Omental fat pad (tissue), 4 donors: ENCODE data around the gene ARHGAP8. TPM values are rescaled to one million over a fixed set of nuclear protein-coding genes. Genes with fewer than 3 reads are reported as not detected.

Experiments
- ATAC-seq: fragments of 150-250 bp; one replicate; pipeline ENCODE4 v1.9.1; 2016; ENCODE audit warnings: mild to moderate bottlenecking, moderate library complexity; ENCODE audit not compliant: low FRiP score
- DNase-seq: peaks from one replicate; pipeline ENCODE4 v3.0.0-alpha.2; 2019; ENCODE audit warnings: low spot score
- total RNA-seq, 4 donors: library from RNA; depleted of rRNA; stranded (reverse); fragments of >200 nt; gene quantifications; one replicate each; pipeline ENCODE4 v1.1.0, GENCODE V29; 2016
- TF ChIP-seq, protein P1 (sequence below), 3 donors: fragments of 450-650 bp; IDR thresholded peaks; one replicate each; pipeline ENCODE4 v1.5.1; 2016 to 2017; ENCODE audit warnings: antibody characterized with exemption in 3 of 3, mild to moderate bottlenecking in 3 of 3, moderate library complexity in 2 of 3

The ARHGAP8 gene
- total RNA-seq, 4 donors from 2014 or later: 0.46 to 2.2 (median 1.9) TPM; not detected in 1

DNA sequence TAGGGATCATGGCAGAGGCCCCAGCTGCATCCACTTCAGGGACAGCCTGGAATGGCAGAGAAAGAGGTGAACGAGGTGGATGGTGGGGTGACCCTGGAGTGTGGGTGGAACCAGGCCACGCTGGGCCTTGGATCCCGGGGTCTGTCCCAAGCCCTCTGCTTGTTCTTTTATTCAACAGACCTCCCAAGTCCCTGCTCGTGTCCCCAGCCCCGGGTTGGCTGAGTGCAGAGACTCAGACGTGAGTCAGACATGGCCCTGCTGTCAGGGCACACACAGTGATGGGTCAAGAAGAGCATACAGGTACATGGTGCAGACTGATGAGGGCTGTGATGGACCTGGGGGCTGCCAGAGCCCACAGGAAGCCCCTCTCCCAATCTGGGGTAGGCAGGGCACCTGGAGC is 6.6 kb downstream of the ARHGAP8 start:
- DNase-seq: no peak
- TF ChIP-seq, protein P1, sequence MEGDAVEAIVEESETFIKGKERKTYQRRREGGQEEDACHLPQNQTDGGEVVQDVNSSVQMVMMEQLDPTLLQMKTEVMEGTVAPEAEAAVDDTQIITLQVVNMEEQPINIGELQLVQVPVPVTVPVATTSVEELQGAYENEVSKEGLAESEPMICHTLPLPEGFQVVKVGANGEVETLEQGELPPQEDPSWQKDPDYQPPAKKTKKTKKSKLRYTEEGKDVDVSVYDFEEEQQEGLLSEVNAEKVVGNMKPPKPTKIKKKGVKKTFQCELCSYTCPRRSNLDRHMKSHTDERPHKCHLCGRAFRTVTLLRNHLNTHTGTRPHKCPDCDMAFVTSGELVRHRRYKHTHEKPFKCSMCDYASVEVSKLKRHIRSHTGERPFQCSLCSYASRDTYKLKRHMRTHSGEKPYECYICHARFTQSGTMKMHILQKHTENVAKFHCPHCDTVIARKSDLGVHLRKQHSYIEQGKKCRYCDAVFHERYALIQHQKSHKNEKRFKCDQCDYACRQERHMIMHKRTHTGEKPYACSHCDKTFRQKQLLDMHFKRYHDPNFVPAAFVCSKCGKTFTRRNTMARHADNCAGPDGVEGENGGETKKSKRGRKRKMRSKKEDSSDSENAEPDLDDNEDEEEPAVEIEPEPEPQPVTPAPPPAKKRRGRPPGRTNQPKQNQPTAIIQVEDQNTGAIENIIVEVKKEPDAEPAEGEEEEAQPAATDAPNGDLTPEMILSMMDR (IDR thresholded peaks at IDR 0.05): no peak
- ATAC-seq: no peak

DNA sequence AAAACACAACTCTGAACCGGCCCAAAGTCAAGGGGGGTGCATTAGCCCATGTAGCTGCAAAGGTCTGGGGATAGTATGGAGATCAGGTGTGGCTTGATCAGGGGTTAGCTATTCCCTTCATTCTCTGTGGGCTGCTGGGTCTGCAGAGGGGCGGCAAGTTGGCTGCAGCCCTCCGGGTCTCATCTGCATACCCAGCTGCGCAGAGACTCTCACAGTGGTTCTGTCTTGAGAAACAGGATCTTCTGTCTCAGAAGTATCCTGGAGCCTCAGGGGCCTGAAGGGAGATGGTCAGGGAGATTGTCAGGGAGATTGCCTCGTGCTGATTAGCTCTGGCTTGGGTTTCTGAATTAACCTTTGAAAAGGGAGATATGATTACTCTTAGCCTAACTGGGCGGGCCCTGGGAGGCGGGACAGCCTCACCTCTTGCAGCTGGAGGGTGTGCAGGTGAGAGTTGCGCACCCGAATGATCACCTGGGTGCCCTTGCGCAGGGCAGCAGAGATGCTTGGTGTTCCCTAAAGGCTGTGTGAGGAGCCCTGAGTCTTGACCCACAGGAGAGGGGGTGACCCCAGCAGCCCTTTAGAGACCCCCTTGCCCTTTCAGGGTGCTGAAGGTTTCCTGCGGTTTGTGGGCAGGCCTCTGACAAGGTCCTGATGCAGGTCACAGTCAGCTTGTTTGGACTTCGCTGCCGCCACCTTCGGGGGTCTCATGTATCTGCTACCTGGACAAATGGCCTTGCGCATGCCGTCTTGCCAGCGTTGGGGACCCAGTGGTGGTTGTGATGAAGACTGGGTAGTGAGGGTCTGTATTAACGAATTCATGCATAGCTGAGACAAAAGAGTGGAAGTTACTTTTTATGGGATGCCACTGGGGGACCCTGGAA is 7.3 kb downstream of the ARHGAP8 start:
- ATAC-seq: no peak

DNA sequence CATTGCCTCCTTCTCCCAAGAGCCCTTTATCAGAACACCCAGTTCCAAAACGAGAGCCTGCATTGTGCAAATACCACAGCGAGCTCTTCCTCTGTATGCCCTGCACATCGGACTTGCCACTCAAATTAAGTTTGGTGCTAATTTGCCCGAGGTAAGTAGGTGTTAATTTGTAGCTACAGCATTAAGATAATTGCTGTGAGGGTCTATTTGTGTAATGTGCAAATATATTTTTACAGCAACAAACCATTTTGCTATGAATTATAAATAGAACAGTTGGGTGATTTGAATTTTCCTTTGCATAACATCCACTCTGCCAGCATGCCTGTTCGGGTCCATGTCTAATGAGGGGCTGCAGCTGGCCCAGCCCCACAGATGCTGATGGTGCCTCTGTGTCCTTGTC is 8.1 kb downstream of the ARHGAP8 start:
- no peak for DNase-seq
- ATAC-seq: no peak
- TF ChIP-seq, protein P1 (IDR thresholded peaks at IDR 0.05): no peak

More for the DNA sequence above, 7.3 kb downstream of the ARHGAP8 start:
- TF ChIP-seq, protein P1 (IDR thresholded peaks at IDR 0.05): no peak
- no peak for DNase-seq

GRCh38 chr22:44761025-44761424 is 8.7 kb downstream of the ARHGAP8 start:
- TF ChIP-seq, protein P1 (IDR thresholded peaks at IDR 0.05): no peak
- no peak for ATAC-seq
- no peak for DNase-seq

GRCh38 chr22:44764373-44764772 is 12.0 kb downstream of the ARHGAP8 start:
- no peak for ATAC-seq
- TF ChIP-seq, protein P1 (IDR thresholded peaks at IDR 0.05): no peak
- DNase-seq: no peak

DNA sequence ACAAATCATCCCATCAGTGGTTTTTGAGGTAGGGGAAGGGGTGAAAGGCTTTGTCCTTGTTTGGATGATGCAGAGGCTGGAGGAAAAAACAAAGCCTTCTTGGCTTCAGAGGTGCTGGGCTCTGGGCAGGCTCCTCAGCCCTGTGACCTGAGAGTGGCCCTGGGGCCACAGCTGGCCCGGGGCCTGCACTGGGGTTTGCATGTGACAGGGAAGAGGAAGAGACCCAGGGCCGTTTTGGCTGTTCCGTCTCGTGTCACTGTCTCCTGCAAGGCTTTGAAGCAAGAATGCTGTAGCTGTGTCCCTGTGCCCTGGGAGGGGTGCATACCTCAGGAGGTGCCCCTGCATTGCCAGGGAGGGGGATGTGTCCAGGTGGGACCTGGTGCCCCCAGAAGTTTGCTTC is 12.6 kb downstream of the ARHGAP8 start:
- ATAC-seq: no peak
- no peak for DNase-seq

More for the DNA sequence above, 12.6 kb downstream of the ARHGAP8 start:
- TF ChIP-seq, protein P1 (IDR thresholded peaks at IDR 0.05): no peak
